ENCODE measurements around the gene SLC7A1.

Gene SLC7A1

DNA sequence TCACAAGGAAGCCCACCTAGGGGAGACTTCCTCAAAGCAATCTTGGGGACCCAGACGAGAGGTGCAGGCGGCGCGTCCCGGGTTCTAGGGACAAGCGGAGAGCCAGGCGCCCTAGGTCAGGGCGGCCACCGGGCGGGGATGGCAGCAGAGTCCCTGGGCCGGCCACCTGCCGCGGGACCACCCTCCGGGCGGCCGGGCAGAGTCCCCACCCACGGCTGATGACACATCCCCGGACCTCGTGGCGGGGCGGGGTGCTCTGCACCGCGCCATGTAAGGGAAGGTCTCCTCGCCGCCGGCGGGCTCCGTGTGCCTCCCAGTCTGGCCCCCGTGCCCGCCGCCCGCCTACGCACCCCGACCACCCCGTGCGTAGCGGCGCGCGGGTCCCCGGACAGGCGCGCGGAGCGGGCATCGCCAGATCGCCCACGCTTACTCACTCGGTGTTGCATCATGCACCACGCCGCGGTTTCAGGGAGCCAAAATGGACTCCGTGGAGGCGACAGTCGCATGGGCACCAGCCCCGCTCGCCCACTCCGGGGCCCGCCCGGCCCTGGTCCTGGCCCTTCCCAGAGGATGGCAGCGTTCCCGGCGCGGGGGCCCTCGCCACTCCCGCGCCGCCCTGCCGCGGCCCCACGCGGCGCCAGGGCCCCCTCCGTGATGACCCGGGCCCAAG, 643 bp downstream of the SLC7A1 start:
- TF ChIP-seq, protein P1, sequence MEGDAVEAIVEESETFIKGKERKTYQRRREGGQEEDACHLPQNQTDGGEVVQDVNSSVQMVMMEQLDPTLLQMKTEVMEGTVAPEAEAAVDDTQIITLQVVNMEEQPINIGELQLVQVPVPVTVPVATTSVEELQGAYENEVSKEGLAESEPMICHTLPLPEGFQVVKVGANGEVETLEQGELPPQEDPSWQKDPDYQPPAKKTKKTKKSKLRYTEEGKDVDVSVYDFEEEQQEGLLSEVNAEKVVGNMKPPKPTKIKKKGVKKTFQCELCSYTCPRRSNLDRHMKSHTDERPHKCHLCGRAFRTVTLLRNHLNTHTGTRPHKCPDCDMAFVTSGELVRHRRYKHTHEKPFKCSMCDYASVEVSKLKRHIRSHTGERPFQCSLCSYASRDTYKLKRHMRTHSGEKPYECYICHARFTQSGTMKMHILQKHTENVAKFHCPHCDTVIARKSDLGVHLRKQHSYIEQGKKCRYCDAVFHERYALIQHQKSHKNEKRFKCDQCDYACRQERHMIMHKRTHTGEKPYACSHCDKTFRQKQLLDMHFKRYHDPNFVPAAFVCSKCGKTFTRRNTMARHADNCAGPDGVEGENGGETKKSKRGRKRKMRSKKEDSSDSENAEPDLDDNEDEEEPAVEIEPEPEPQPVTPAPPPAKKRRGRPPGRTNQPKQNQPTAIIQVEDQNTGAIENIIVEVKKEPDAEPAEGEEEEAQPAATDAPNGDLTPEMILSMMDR (conservative IDR thresholded peaks at IDR 0.05) = no peak
- TF ChIP-seq ZFX (IDR thresholded peaks at IDR 0.05) = peak; percentile 85
- H3K27ac ChIP-seq = peak overlapping the region; percentile 100

GRCh38 chr13:29594303-29594709, 1.2 kb downstream of the SLC7A1 start:
- no peak for TF ChIP-seq ZFX (IDR thresholded peaks at IDR 0.05)
- TF ChIP-seq, protein P1 (conservative IDR thresholded peaks at IDR 0.05) = no peak

DNA sequence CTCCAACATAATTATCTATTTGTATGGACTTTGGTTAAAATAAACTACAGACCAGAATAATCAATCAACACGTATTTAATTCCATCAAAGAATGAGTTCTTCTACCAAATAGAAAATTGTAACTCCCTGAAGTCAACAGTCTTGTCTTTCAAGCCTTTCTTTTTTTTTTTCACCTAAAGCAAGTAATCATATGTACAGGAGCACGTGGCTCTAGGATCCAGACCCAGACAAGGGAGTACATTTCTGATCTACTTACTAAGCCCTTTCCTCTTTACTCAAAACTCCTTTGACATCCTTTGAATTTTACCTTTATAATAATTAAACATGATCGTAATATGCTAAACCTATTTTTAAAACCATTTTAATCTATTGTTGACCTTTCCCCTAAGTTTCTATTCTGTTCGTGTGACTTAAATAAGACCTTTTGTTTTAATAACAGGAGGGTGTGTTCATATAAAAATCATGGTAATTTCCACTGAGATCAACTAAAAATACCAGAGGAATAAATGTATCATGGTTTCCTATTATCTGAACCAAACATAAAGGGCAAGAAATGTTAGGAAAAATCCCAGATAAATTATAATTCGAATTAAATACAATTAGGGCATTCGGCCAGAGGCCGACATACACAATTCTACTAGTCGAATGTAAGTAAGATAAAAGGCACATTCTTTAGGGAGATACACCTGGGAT, 1.7 kb downstream of the SLC7A1 start:
- H3K27ac ChIP-seq = peak overlapping the region; percentile 100
- TF ChIP-seq, protein P1 (conservative IDR thresholded peaks at IDR 0.05) = no peak
- TF ChIP-seq ZFX (IDR thresholded peaks at IDR 0.05) = no peak

More at GRCh38 chr13:29594303-29594709, 1.2 kb downstream of the SLC7A1 start:
- H3K27ac ChIP-seq = peak overlapping the region; percentile 100

DNA sequence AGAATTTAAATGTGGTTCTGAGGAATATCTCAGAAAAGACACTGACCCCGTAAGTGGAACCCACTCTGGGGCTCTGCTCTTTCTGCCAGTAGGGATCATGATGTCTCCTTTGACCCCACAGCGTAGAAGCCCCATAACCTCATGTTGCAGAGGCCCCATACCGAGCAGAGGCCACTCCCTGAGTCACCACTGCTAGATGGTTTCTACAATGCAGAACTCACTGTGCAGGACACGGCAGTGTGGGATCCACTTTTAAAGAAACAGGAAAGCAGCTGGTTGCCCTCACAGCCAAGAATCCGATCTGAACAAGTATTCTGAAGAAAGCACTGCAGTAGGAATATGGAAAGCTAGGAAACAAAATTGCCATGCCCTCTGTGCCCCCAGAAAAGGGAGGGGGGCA, 4.2 kb downstream of the SLC7A1 start:
- TF ChIP-seq, protein P1 (conservative IDR thresholded peaks at IDR 0.05) = no peak
- TF ChIP-seq ZFX (IDR thresholded peaks at IDR 0.05) = no peak
- H3K27ac ChIP-seq = no peak overlapping the region

DNA sequence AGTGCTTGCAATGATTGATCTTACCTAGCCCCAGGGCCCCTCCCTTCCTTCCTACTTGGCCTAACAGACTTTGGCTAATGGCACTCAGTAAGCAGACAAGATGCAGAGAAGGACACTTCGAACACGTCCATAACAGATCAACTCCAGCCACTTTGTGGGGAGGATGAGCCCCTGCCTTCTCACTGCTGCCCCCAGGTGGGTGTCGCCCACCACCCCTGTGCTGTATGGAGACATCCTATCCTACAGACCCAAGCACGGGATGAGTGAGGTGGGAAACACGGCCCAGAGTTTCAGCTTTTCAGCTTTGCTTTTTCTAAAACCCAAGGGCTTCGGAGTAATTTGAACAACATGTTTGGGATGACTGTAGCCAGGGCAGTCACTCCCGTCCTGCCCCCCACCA, 5.5 kb downstream of the SLC7A1 start:
- no peak overlapping the region for H3K27ac ChIP-seq

GRCh38 chr13:29589234-29589633, 6.3 kb downstream of the SLC7A1 start:
- TF ChIP-seq, protein P1 (conservative IDR thresholded peaks at IDR 0.05) = no peak
- TF ChIP-seq ZFX (IDR thresholded peaks at IDR 0.05) = no peak
- H3K27ac ChIP-seq = no peak overlapping the region

More for the DNA sequence above, 5.5 kb downstream of the SLC7A1 start:
- TF ChIP-seq ZFX (IDR thresholded peaks at IDR 0.05) = no peak
- TF ChIP-seq, protein P1 (conservative IDR thresholded peaks at IDR 0.05) = no peak

DNA sequence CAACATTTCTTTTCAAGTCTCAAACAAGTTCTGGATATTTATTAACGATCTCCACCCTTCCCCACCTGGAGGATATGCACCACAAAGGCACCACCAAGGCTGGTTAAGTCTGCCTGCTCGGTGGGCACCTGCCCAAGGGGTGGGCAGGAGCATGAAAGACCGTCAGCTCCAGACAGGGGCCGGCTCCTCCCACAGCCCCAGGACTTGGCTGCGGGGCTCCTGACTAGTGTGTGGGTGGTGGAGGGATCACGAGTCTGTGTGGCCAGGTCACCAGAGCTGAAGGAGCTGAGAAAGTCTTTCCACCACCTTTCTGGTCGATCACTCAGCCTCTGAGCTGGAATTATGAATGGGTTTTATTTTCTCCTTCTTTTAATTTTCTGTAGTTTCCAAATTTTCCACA, 7.8 kb downstream of the SLC7A1 start:
- TF ChIP-seq, protein P1 (conservative IDR thresholded peaks at IDR 0.05) = no peak
- no peak for TF ChIP-seq ZFX (IDR thresholded peaks at IDR 0.05)
- H3K27ac ChIP-seq = no peak overlapping the region

Data from C4-2B (cell line).